IMR-90 (cell line): ENCODE measurements around the gene GPR176. TPM values are rescaled to one million over a fixed set of nuclear protein-coding genes. Genes with fewer than 3 reads are reported as not detected.
A peak's percentile ranks its signal among the peaks of the same experiment; 100 is the strongest.

ENCODE experiments used
- ATAC-seq: fragments of 200-7000 bp; cut with Tn5 transposase; 2 replicates; pipeline ENCODE4 v1.9.1; 2020; ENCODE audit warnings: low read depth, mild to moderate bottlenecking, moderate library complexity
- BruUV-seq: library from RNA; stranded (reverse); fragments of 400-500 nt; replicated peaks from 2 replicates; lab custom pipeline; 2021; lab: Mats Ljungman, UMichigan
- CTCF ChIA-PET: fragments of 300-600 bp; formaldehyde crosslinking; extraction: SDS; loops from one replicate; lab custom pipeline; 2021; ENCODE audit warnings: antibody characterized with exemption; lab: Yijun Ruan, JAX
- POLR2A ChIA-PET: fragments of 300-600 bp; sonication (Branson Sonifier 250); formaldehyde crosslinking; loops from one replicate; lab custom pipeline; 2022; ENCODE audit warnings: antibody characterized with exemption; ENCODE audit not compliant: unreplicated experiment; lab: Charles Lee
- DNase-seq: peaks from one replicate; pipeline ENCODE4 v3.0.0; 2013
- H2AFZ ChIP-seq: replicated peaks from 2 replicates; pipeline ENCODE3; 2013; ENCODE audit warnings: low read length, mild to moderate bottlenecking; ENCODE audit not compliant: poor library complexity
- H2AK5ac ChIP-seq: 2 replicates; pipeline ENCODE4 v1.6.1; 2013; ENCODE audit warnings: low read depth, low read length, inconsistent platforms
- H2AK9ac ChIP-seq: replicated peaks from 2 replicates; pipeline ENCODE3; 2013; ENCODE audit warnings: mild to moderate bottlenecking, low read depth, low read length, moderate library complexity; ENCODE audit not compliant: poor library complexity
- H2BK120ac ChIP-seq: 2 replicates; pipeline ENCODE4 v1.6.1; 2013; ENCODE audit warnings: low read depth, low read length, inconsistent platforms
- H2BK15ac ChIP-seq: 3 replicates; pipeline ENCODE4 v1.6.1; 2013; ENCODE audit warnings: low read depth, low read length, inconsistent platforms
- H2BK20ac ChIP-seq: 2 replicates; pipeline ENCODE4 v1.6.1; 2013; ENCODE audit warnings: low read depth, mild to moderate bottlenecking, inconsistent platforms, low read length, moderate library complexity
- H2BK5ac ChIP-seq: 2 replicates; pipeline ENCODE4 v1.6.1; 2013; ENCODE audit warnings: mild to moderate bottlenecking, low read depth, low read length, inconsistent platforms; ENCODE audit not compliant: poor library complexity, severe bottlenecking
- H3K14ac ChIP-seq: replicated peaks from 2 replicates; pipeline ENCODE4 v1.6.1; 2013; ENCODE audit warnings: low read depth, low read length, inconsistent platforms
- H3K18ac ChIP-seq: 2 replicates; pipeline ENCODE4 v1.6.1; 2013; ENCODE audit warnings: low read depth, low read length, control low read depth
- H3K23ac ChIP-seq: 2 replicates; pipeline ENCODE4 v1.6.1; 2013; ENCODE audit warnings: low read depth, low read length, inconsistent platforms
- H3K27ac ChIP-seq: 2 replicates; pipeline ENCODE4 v1.5.1; 2013; ENCODE audit warnings: mild to moderate bottlenecking, control low read depth, low read length; ENCODE audit not compliant: insufficient read depth
- H3K27me3 ChIP-seq: 2 replicates; pipeline ENCODE4 v1.6.1; 2013; ENCODE audit warnings: low read length; ENCODE audit not compliant: control insufficient read depth, insufficient read depth
- H3K36me3 ChIP-seq: 2 replicates; pipeline ENCODE4 v1.6.1; 2013; ENCODE audit warnings: low read length, mixed read lengths; ENCODE audit not compliant: control insufficient read depth, insufficient read depth
- H3K4ac ChIP-seq: 2 replicates; pipeline ENCODE4 v1.6.1; 2013; ENCODE audit warnings: low read depth, low read length, inconsistent platforms
- H3K4me1 ChIP-seq: 2 replicates; pipeline ENCODE4 v1.6.1; 2013; ENCODE audit warnings: low read length, mixed read lengths; ENCODE audit not compliant: control insufficient read depth, insufficient read depth
- H3K4me2 ChIP-seq: 2 replicates; pipeline ENCODE4 v1.6.1; 2013; ENCODE audit warnings: low read depth, mild to moderate bottlenecking, control low read depth, low read length, moderate library complexity
- H3K4me3 ChIP-seq: 2 replicates; pipeline ENCODE4 v1.5.1; 2013; ENCODE audit warnings: low read depth, mild to moderate bottlenecking, control low read depth, low read length, moderate library complexity; ENCODE audit not compliant: insufficient read depth
- H3K56ac ChIP-seq: 2 replicates; pipeline ENCODE4 v1.6.1; 2013; ENCODE audit warnings: low read length, inconsistent platforms; ENCODE audit not compliant: insufficient read depth; ENCODE audit errors: extremely low read depth
- H3K79me1 ChIP-seq, 2 experiments: 2 replicates each; pipeline ENCODE4 v1.6.1; 2013; ENCODE audit warnings: low read length in 2 of 2, inconsistent platforms in 1 of 2, low read depth in 1 of 2
- H3K9ac ChIP-seq: 2 replicates; pipeline ENCODE4 v1.6.1; 2013; ENCODE audit warnings: low read depth, low read length, control low read depth
- H3K9me1 ChIP-seq: 2 replicates; pipeline ENCODE4 v1.6.1; 2013; ENCODE audit warnings: low read length, inconsistent platforms; ENCODE audit not compliant: insufficient read depth
- H3K9me3 ChIP-seq: 2 replicates; pipeline ENCODE4 v1.6.1; 2013; ENCODE audit warnings: low read length; ENCODE audit not compliant: control insufficient read depth, insufficient read depth
- H4K20me1 ChIP-seq: 2 replicates; pipeline ENCODE4 v1.6.1; 2013; ENCODE audit warnings: low read length, inconsistent platforms; ENCODE audit not compliant: insufficient read depth
- H4K5ac ChIP-seq: 2 replicates; pipeline ENCODE4 v1.6.1; 2013; ENCODE audit warnings: mild to moderate bottlenecking, low read depth, low read length, control low read depth
- H4K8ac ChIP-seq, 2 experiments: 2 replicates each; pipeline ENCODE4 v1.6.1; 2013; ENCODE audit warnings: low read depth in 2 of 2, low read length in 2 of 2, control low read depth in 1 of 2, inconsistent platforms in 1 of 2
- H4K91ac ChIP-seq: 2 replicates; pipeline ENCODE4 v1.6.1; 2013; ENCODE audit warnings: low read depth, low read length, inconsistent platforms; ENCODE audit not compliant: insufficient read depth
- BHLHE40 ChIP-seq: fragments of 150-350 bp; IDR thresholded peaks from 2 replicates; pipeline ENCODE4 v1.6.1; 2016; ENCODE audit warnings: mild to moderate bottlenecking, low read depth, low read length
- CEBPB ChIP-seq: IDR thresholded peaks from 2 replicates; pipeline ENCODE4 v1.6.1; 2012; ENCODE audit warnings: low read depth, low read length, improper control_type of control experiment
- CHD1 ChIP-seq: IDR thresholded peaks from 2 replicates; pipeline ENCODE4 v1.6.1; 2012; ENCODE audit warnings: low read depth, low read length, improper control_type of control experiment
- FOS ChIP-seq: fragments of 150-350 bp; IDR thresholded peaks from 2 replicates; pipeline ENCODE4 v1.6.1; 2016; ENCODE audit warnings: low read depth, low read length
- MAFK ChIP-seq: IDR thresholded peaks from 2 replicates; pipeline ENCODE4 v1.6.1; 2012; ENCODE audit warnings: low read depth, low read length, improper control_type of control experiment
- MXI1 ChIP-seq: IDR thresholded peaks from 2 replicates; pipeline ENCODE4 v1.6.1; 2012; ENCODE audit warnings: low read depth, mild to moderate bottlenecking, low read length, moderate library complexity, borderline replicate concordance
- NFE2L2 ChIP-seq: fragments of 150-350 bp; IDR thresholded peaks from 2 replicates; pipeline ENCODE4 v1.6.1; 2016; ENCODE audit warnings: low read depth, mild to moderate bottlenecking, low read length
- RAD21 ChIP-seq: IDR thresholded peaks from 2 replicates; pipeline ENCODE4 v1.6.1; 2012; ENCODE audit warnings: low read length, improper control_type of control experiment
- RCOR1 ChIP-seq: IDR thresholded peaks from 2 replicates; pipeline ENCODE4 v1.6.1; 2012; ENCODE audit warnings: mild to moderate bottlenecking, low read length, improper control_type of control experiment; ENCODE audit not compliant: insufficient replicate concordance
- RFX5 ChIP-seq: IDR thresholded peaks from 2 replicates; pipeline ENCODE4 v1.8.0; 2012; ENCODE audit warnings: low read depth, mild to moderate bottlenecking, low read length, moderate library complexity
- SMC3 ChIP-seq: fragments of 150-350 bp; IDR thresholded peaks from 2 replicates; pipeline ENCODE4 v1.6.1; 2016; ENCODE audit warnings: low read depth, mild to moderate bottlenecking, antibody characterized with exemption, low read length, moderate library complexity
- WGBS, 2 experiments: methylation state at CpG; one replicate each; pipeline versions ENCODE4 v1.1.5 to v1.1.7; 2013; ENCODE audit warnings: missing lambda C conversion rate in 2 of 2; ENCODE audit not compliant: insufficient read length in 1 of 2; ENCODE audit errors: extremely low coverage in 2 of 2; 5-methylcytosine and 5-hydroxymethylcytosine counted together
- dilution Hi-C: fragments of 300-500 bp; cut with HindIII; formaldehyde crosslinking; loops from one replicate; pipeline ENCODE4 v1.14.3; 2018; ENCODE audit warnings: low sequenced_read_pairs; ENCODE audit not compliant: unreplicated experiment
- in situ Hi-C: fragments of 300-500 bp; cut with MboI; formaldehyde crosslinking; loops from 3 replicates; pipeline ENCODE4 v1.14.3; 2019; ENCODE audit warnings: low sequenced_read_pairs, inconsistent platforms, mixed read lengths
- intact Hi-C: fragments of 100-400 bp; cut with micrococcal nuclease; formaldehyde crosslinking; loops from 2 replicates; pipeline ENCODE4 v1.10.0; 2022
- polyA plus RNA-seq, 3 experiments: library from polyadenylated mRNA; depleted of rRNA; stranded (reverse); fragments of >200 nt; gene quantifications; 2 replicates each; pipeline ENCODE4 v1.2.3, GENCODE V29; 2012; ENCODE audit warnings: low replicate concordance in 1 of 3
- total RNA-seq: library from RNA; depleted of rRNA; stranded (reverse); fragments of >200 nt; gene quantifications from 2 replicates; pipeline ENCODE4 v1.2.3, GENCODE V29; 2012
- TF ChIP-seq, protein P1 (sequence below): fragments of 150-350 bp; IDR thresholded peaks from 2 replicates; pipeline ENCODE4 v1.6.1; 2017; ENCODE audit warnings: mild to moderate bottlenecking, antibody characterized with exemption, low read length, low read depth

The GPR176 gene
- total and polyA plus RNA-seq, 2 of the 4 experiments (the other 2 are of a cell fraction), result 114 to 246 TPM

DNA sequence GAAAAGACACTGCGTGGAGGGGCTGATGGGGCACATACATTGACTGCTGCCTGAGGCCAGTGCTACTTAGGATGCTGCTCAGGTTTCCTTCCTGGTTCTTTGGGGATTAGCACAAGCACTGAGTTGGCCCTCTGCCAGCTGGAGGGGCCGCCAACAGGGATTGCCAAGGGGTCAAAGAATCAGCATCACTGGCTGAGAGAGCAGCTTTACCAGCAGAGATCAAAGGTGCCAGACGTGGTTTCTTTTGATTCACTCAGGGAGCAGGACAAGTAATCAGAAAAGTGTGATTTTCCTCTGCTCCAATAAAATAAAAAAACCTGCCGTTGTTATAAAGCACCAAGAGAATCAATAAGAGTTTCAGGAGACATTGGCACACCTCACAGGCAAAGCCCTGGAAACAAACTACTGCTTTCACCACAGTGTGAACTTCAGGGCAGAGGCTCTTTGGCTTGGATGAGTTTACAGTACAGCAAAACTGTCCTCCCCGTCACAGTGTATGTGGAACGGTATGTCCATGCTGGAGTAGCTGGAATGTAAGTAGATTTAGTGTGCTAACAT is 91.6 kb downstream of the GPR176 start:
- ChIA-PET POLR2A (no interaction called here), CTCF (no interaction called here)
- peak; percentile 58 for ATAC-seq
- H2AFZ ChIP-seq, result no peak overlapping the region
- H2BK15ac ChIP-seq, result 0 out of 3 replicates have a peak overlapping the region, but pooled peaks have one; percentile 9
- H3K9ac ChIP-seq, result no peak overlapping the region
- H3K79me1 ChIP-seq, result peaks cover 51 to 94% of the 10 kb centered on the region in 2 experiments
- peaks cover 17% of the 10 kb centered on the region for H3K4me1 ChIP-seq
- peak overlapping the region; percentile 17 for H2BK5ac ChIP-seq
- H3K4me2 ChIP-seq, result no peak overlapping the region; the same call in 1 of the 2 replicates
- peaks cover 41% of the 10 kb centered on the region for H3K9me1 ChIP-seq
- 0 out of 2 replicates have a peak overlapping the region, but pooled peaks have one; percentile 46 for H3K4ac ChIP-seq
- TF ChIP-seq SMC3 (no peak), MXI1 (no peak), CEBPB (no peak), RAD21 (no peak), CHD1 (no peak), NFE2L2 (no peak), FOS (no peak), RCOR1 (no peak), BHLHE40 (no peak), RFX5 (no peak), MAFK (no peak)
- TF ChIP-seq, protein P1, sequence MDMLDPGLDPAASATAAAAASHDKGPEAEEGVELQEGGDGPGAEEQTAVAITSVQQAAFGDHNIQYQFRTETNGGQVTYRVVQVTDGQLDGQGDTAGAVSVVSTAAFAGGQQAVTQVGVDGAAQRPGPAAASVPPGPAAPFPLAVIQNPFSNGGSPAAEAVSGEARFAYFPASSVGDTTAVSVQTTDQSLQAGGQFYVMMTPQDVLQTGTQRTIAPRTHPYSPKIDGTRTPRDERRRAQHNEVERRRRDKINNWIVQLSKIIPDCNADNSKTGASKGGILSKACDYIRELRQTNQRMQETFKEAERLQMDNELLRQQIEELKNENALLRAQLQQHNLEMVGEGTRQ, result no peak
- no peak overlapping the region for H4K8ac ChIP-seq
- H4K20me1 ChIP-seq, result peaks cover 96% of the 10 kb centered on the region
- no peaks in the 10 kb centered on the region; the same call in 1 of the 2 replicates for H3K9me3 ChIP-seq
- no TSS peak for BruUV-seq
- H2BK20ac ChIP-seq, result no peak overlapping the region; the same call in 1 of the 2 replicates
- 0 out of 2 replicates have a peak overlapping the region, but pooled peaks have one; percentile 35 for H3K23ac ChIP-seq
- H3K4me3 ChIP-seq, result no peak overlapping the region
- in situ Hi-C loops (no loop called here), dilution Hi-C loops (no loop called here), intact Hi-C loops (no loop called here)
- H3K14ac ChIP-seq, result no peak overlapping the region; the same call in 1 of the 2 replicates
- peak overlapping the region; percentile 66 for H2AK9ac ChIP-seq
- peak; percentile 60 for DNase-seq
- no peak overlapping the region for H3K18ac ChIP-seq
- peak overlapping the region; percentile 86 for H2AK5ac ChIP-seq
- no peak overlapping the region for H4K5ac ChIP-seq
- no peak overlapping the region for H4K91ac ChIP-seq
- no peaks in the 10 kb centered on the region for H3K27me3 ChIP-seq
- no peaks in the 10 kb centered on the region for H3K36me3 ChIP-seq
- no peak overlapping the region for H3K27ac ChIP-seq
- no peak overlapping the region for H3K56ac ChIP-seq
- WGBS, 2 experiments, result 40% methylated on average over 2 of the region's 6 CpGs; no CpG with 5 or more reads in 1 of the 2 experiments
- 0 out of 2 replicates have a peak overlapping the region, but pooled peaks have one; percentile 30 for H2BK120ac ChIP-seq
